Activated CD4-positive, alpha-beta T cell treated with anti-CD3 and anti-CD28 coated beads for 4 hours (primary cell): ENCODE data around the gene WWTR1.
A peak's percentile ranks its signal among the peaks of the same experiment; 100 is the strongest.

Source experiments
- DNase-seq, 2 donors: peaks; one replicate each; pipeline ENCODE4 v3.0.0-alpha.2; 2020

WWTR1 gene

GRCh38 chr3:149490260-149490971 is 167.4 kb downstream of the WWTR1 start:
- no peak for DNase-seq

DNA sequence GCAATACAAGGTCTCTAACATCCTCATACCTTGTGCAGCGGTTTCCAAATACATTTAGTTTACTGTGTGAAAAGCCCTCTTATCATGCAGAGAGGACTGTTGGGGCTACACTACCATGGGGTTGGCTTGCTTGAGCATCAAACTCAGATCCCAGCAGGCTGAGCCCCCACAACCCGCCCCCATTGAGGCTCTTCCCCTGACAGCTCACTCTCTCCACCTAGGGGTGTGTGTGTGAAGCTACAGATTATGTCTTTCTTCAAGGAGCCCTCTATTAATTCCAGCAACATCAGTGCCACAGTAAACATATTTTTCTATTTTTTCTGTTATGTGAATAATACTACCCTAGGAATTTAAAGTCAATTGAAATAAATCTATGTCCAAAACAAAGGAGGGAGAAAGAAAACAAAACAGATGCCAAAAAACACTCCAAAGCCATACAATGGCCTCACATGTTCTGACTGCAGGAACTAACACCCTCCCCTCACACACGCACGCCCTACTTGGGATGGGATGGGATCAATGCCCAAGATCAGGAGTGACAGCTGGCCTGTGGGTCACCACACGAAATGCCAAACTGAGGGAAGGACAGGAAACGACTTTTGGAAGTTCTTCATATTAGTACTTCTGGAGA is 168.7 kb downstream of the WWTR1 start:
- DNase-seq = no peak

- peak in 1 of 2 donors; percentile 8 for DNase-seq
These were observed 170.1 kb downstream of the WWTR1 start for GRCh38 chr3:149487598-149488197.

DNA sequence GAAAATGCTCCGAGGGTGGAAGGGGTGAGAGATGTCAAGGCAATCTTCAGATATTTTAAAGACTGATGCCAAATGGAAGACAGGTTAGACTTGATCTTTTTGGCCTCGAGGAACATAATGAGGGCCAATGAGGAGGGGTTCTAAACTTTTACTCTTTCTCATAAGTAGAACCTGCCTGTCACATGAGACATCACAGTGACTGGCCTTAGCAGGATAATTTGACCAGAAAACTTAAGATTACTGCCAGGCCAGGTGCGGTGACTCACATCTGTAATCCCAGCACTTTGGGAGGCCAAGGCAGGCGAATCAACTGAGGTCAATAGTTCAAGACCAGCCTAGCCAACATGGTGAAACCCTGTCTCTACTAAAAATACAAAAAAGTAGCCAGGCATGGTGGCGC is 171.1 kb downstream of the WWTR1 start:
- DNase-seq = no peak

GRCh38 chr3:149481491-149481890 is 176.3 kb downstream of the WWTR1 start:
- no peak for DNase-seq

GRCh38 chr3:149481056-149481455 is 176.8 kb downstream of the WWTR1 start:
- no peak for DNase-seq

DNA sequence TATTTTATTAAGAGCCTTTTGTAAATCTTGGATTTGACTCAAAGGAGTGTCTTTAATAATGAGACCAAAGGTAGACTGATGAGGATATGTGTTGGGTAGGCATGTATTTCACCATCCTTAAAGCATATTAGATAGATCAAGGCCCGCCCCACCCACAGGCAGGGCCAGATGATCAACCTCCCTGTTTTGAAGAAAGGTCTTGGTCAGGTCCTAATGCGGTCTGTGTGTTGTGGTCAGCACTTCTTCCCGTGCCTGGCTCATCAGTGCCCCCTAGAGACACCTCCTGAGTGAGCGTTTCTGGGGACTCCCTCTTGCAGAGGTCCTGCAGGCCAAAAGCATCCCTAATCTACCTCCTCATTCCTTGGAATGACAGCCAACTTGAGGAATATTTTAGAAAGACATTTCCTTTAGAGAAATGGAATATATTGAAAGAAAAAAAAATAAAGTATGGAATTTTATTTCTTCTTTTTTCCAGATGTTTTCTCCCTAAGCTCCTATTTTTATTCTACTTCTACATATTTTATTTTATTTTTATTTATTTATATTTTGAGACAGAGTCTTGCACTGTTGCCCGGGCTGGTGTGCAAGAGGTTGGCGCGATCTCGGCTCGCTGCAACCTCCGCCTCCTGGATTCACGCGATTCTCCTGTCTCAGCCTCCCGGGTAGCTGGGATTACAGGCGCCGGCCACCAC is 177.4 kb downstream of the WWTR1 start:
- peak in 1 of 2 donors; percentile 1 for DNase-seq

GRCh38 chr3:149479621-149480325 is 178.1 kb downstream of the WWTR1 start:
- DNase-seq = no peak

- DNase-seq = no peak
These were observed 181.6 kb downstream of the WWTR1 start for GRCh38 chr3:149476225-149476624.

DNA sequence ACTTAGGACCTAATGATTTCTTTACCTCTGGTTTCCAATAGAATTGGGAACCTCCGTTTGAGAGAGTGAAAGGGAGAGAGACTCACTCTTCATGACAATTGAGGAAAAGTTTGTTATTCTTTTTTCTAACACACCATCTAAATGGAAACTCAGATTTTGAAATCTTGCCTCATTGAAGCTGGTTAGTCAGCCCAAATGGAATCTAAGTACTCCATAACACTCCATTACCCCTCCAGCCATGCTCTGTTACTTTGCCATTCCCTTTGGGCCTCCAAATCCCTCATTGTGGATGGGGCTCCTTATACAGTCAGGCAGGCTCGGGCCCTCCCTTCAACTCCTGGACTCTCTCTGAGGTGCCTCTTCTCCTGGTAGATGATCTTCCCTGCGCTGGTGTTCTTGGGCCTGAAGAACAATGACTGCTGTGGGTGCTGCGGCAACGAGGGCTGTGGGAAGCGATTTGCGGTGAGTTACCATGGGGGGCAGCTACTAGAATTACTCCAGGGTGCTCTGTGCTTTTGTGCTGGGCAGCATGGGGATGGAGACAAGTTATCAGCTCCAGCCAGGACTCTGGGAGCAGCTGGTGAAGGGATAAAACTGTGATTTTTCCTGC is 182.3 kb downstream of the WWTR1 start:
- no peak for DNase-seq

GRCh38 chr3:149474250-149474817 is 183.5 kb downstream of the WWTR1 start, which contains the start of gene TM4SF4:
Gene TM4SF4, plus strand, starts transcription at chr3:149474697. Its CDS starts 181 bp downstream, at chr3:149474878.
- DNase-seq = no peak

DNA sequence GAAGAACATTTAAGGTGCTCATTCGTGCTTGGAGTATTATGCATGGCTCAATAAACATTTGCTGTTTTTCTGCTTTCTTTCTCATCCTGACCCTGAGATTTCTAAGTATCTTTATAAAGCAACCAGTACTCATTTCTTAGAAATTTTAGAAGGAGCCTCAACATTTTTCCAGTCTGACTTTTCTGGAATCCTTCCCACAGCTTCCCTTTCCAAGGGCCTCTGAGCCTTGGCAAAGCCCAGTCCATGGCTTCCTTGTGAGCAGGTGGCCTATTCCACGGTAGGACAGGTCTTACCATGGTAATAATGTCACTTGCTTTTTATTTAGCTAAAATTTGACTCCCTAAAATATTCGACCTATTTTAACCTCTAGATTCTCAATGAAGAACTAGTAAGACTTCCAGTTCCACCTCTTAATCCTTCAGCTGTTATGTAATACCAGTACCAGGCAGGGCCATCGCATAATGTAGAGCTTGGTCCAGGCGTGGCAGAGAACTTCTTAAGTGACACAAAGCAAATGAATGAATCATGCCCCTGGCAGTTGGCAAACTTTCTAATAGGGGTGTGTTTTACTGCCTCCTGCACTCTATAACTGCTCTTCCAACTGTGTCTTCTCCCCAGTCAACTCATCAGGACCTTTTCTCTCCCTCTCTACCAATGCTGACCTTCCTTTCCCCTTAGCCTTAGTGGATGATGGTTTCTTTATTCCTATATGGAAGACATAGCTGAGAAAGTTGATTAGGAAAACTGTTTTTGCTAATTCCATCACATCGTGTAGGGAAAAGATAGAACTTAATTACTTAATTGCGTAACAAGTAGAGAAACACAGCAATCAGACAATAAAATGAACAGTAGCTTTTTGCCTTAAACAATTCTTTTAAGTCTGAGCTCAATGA is 184.2 kb downstream of the WWTR1 start:
- no peak for DNase-seq

- no peak for DNase-seq
These were observed 185.6 kb downstream of the WWTR1 start for GRCh38 chr3:149472030-149472797.

GRCh38 chr3:149470381-149470780 is 187.4 kb downstream of the WWTR1 start:
- DNase-seq = no peak

DNA sequence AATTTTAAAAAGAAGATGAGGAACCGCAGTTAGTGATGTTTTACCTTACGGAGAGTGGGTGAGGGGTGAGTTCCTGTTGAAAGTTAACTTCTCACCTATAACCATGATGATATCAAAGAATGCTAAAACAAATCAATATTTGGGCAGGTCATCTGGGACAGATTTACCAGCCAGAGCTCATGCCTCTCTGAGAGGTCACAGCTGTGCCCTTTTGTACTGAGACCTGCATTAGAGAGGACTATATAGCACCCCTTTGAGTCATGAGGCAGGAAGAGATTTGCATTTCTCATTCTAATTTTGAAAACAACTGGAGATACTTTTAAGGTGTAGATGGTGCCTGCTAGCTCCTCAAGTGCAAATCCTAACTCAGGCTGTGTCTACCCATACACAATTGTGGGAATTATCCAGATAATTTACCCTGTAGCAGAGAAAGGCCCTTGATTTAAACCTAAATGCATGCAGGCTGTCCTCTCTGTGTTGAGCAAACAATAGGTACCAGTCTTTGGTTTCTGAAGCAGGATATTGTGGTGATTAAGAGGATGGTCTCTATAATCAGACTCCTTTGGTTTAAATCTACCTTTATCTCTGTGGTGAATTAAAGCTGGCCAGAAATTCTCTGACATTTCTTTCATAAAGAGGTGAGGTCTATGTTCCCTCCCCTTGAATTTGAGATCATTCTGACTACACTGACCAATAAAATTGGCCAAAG is 189.2 kb downstream of the WWTR1 start:
- DNase-seq = no peak
